Pancreas (tissue), 10 donors: ENCODE results near the gene KHSRP. TPM values are rescaled to one million over a fixed set of nuclear protein-coding genes. Genes with fewer than 3 reads are reported as not detected.
"Not testable (repeated sequence)": the region's sequence is repeated elsewhere in the genome, so short reads cannot be mapped to it uniquely, and the experiment has no call there.

Source experiments
- ATAC-seq, 4 donors: fragments of 200-7000 bp; cut with Tn5 transposase; one replicate each; pipeline versions ENCODE4 v1.8.0 to v1.9.1; 2020; ENCODE audit warnings: mild to moderate bottlenecking in 4 of 4, moderate library complexity in 4 of 4
- DNase-seq, 6 donors: peaks; one replicate each; pipeline ENCODE4 v3.0.0-alpha.2; 2020
- FAIRE-seq: peaks from 2 replicates; lab custom pipeline; 2012; peaks lifted over from hg19 to GRCh38; lab: Jason Lieb, UNC
- H3K27ac ChIP-seq, 4 donors: fragments of 200-600 bp; sonication (generic); 1 replicate in 3 of 4; 2 replicates in 1 of 4; pipeline versions ENCODE4 v1.5.0 to v1.8.0; 2020
- H3K27me3 ChIP-seq, 4 donors: fragments of 200-600 bp; one replicate each; pipeline ENCODE4 v1.8.0; 2021
- H3K36me3 ChIP-seq, 3 donors: fragments of 200-600 bp; sonication (generic) in 1 of 3; one replicate each; pipeline versions ENCODE4 v1.5.0 to v1.8.0; 2020 to 2021
- H3K4me1 ChIP-seq, 3 donors: fragments of 200-600 bp; one replicate each; pipeline ENCODE4 v1.8.0; 2021
- H3K4me3 ChIP-seq, 4 donors: fragments of 200-600 bp; sonication (generic) in 2 of 4; one replicate each; pipeline versions ENCODE4 v1.5.0 to v1.8.0; 2020 to 2021
- H3K9me3 ChIP-seq, 4 donors: fragments of 200-600 bp; one replicate each; pipeline ENCODE4 v1.8.0; 2021
- CTCF ChIP-seq, 4 donors: fragments of 200-600 bp; sonication (generic) in 3 of 4; IDR thresholded peaks; one replicate each; pipeline versions ENCODE4 v1.5.0 to v1.8.0; 2021; ENCODE audit warnings: antibody characterized with exemption in 4 of 4
- WGBS, 2 donors: extraction: QIAGEN DNeasy Blood & Tissue Kit; methylation state at CpG; one replicate each; pipeline ENCODE4 v1.1.7; 2013; 5-methylcytosine and 5-hydroxymethylcytosine counted together
- intact Hi-C, 3 donors: fragments of 100-400 bp; cut with DNase I; formaldehyde crosslinking; loops; one replicate each; pipeline versions ENCODE4 v1.11.1 to v1.14.2; 2022
- polyA plus RNA-seq, 2 donors: library from polyadenylated mRNA; stranded (reverse); fragments of 200-250 nt; gene quantifications; one replicate each; pipeline ENCODE4 v1.2.3, GENCODE V29; 2013
- total RNA-seq, 6 donors: library from RNA; stranded (reverse); fragmentation: NEBNext Ultra II Directional in 4 of 6; extraction: Animal tissue kit (Norgen Biotek cat#: 25700) in 4 of 6; gene quantifications; one replicate each; pipeline versions ENCODE4 v1.2.1 to v1.2.4, GENCODE V29; 2021 to 2023
- donor health status: healthy with polysubstance abuse.
- donor health status: DM: no; HTN: no; CAD: no; lungs with moderate emphysema.
- donor health status: DM: no; HTN: no; CAD: no.
- donor health status: control.
- donor health status: control.
- donor health status: Bipolar disorder and iron deficiency.
- donor health status: DM: yes; HTN: yes; CAD: no.
- donor health status: DM: no; HTN: no; CAD: no.
- donor health status: DM: no; HTN: no; CAD: no.
- donor health status: DM: yes; HTN: yes; CAD: no.

Gene KHSRP
- total and polyA plus RNA-seq, 8 donors = 67.2 to 119 (median 93.1) TPM

- no peak for TF ChIP-seq CTCF (IDR thresholded peaks at IDR 0.05)
- WGBS, 2 donors = 86 to 87% methylated on average over 11 of the region's 11 CpGs
- DNase-seq (no peak), ATAC-seq (no peak), FAIRE-seq (no peak)
- Histone ChIP-seq H3K27me3 (no peaks in the 10 kb centered on the region), H3K4me3 (no peak overlapping the region), H3K27ac (no peak overlapping the region), H3K9me3 (no peaks in the 10 kb centered on the region), H3K36me3 (no peaks in the 10 kb centered on the region), H3K4me1 (no peaks in the 10 kb centered on the region)
- intact Hi-C loops = no loop called here
Measured at GRCh38 chr19:6431891-6432290, 7.3 kb upstream of the KHSRP start.

- WGBS, 2 donors = 51 to 58% methylated on average over 18 to 20 of the region's 20 CpGs
- Histone ChIP-seq H3K27me3 (no peaks in the 10 kb centered on the region), H3K4me1 (no peaks in the 10 kb centered on the region), H3K36me3 (no peaks in the 10 kb centered on the region), H3K9me3 (no peaks in the 10 kb centered on the region), H3K27ac (no peak overlapping the region), H3K4me3 (no peak overlapping the region)
- intact Hi-C loops = no loop called here
- ATAC-seq (no peak), FAIRE-seq (no peak), DNase-seq (no peak)
- no peak for TF ChIP-seq CTCF (IDR thresholded peaks at IDR 0.05)
Measured at GRCh38 chr19:6429419-6430221, 5.0 kb upstream of the KHSRP start.

GRCh38 chr19:6428692-6429418, 4.2 kb upstream of the KHSRP start:
- intact Hi-C loops, H3K9me3 ChIP-seq, DNase-seq, H3K27ac ChIP-seq, H3K36me3 ChIP-seq, H3K4me1 ChIP-seq, ATAC-seq, H3K27me3 ChIP-seq, H3K4me3 ChIP-seq: not testable (repeated sequence)
- peak; percentile 99 for FAIRE-seq
- WGBS, 2 donors = 82 to 86% methylated on average over 2 of the region's 2 CpGs

- no peaks in the 10 kb centered on the region for H3K27me3 ChIP-seq
- TF ChIP-seq CTCF (IDR thresholded peaks at IDR 0.05) = no peak
- ATAC-seq (no peak), DNase-seq (peak in 1 of 6 donors; percentile 71), FAIRE-seq (no peak)
- intact Hi-C loops = no loop called here
- no peak overlapping the region for H3K4me3 ChIP-seq
- H3K27ac ChIP-seq = no peak overlapping the region
- H3K36me3 ChIP-seq = no peaks in the 10 kb centered on the region
- peaks cover 0 to 11% (median 0%) of the 10 kb centered on the region in 3 donors for H3K4me1 ChIP-seq
- 95% methylated on average over 18 of the region's 18 CpGs for WGBS, 2 donors
- H3K9me3 ChIP-seq = no peaks in the 10 kb centered on the region
Measured at GRCh38 chr19:6427131-6427530, 2.5 kb upstream of the KHSRP start.

GRCh38 chr19:6425732-6426620, 1.4 kb upstream of the KHSRP start:
- ATAC-seq (no peak), DNase-seq (peak in 1 of 6 donors; percentile 30), FAIRE-seq (no peak)
- no peaks in the 10 kb centered on the region for H3K9me3 ChIP-seq
- 95 to 96% methylated on average over 20 to 21 of the region's 21 CpGs for WGBS, 2 donors
- no peaks in the 10 kb centered on the region for H3K27me3 ChIP-seq
- TF ChIP-seq CTCF (IDR thresholded peaks at IDR 0.05) = no peak
- H3K4me1 ChIP-seq = peaks cover 0 to 11% (median 0%) of the 10 kb centered on the region in 3 donors
- intact Hi-C loops = no loop called here
- H3K36me3 ChIP-seq = no peaks in the 10 kb centered on the region
- peak overlapping the region; percentile 53 to 82 (median 74) for H3K27ac ChIP-seq
- peak overlapping the region in 1 of 4 donors; percentile 18 for H3K4me3 ChIP-seq
